Measurements from ENCODE around the gene DTNB. TPM values are rescaled to one million over a fixed set of nuclear protein-coding genes. Genes with fewer than 3 reads are reported as not detected.
A peak's percentile ranks its signal among the peaks of the same experiment; 100 is the strongest.

Gene DTNB
- total RNA-seq, 1 donor from 2014 or later, result 12.0 TPM

DNA sequence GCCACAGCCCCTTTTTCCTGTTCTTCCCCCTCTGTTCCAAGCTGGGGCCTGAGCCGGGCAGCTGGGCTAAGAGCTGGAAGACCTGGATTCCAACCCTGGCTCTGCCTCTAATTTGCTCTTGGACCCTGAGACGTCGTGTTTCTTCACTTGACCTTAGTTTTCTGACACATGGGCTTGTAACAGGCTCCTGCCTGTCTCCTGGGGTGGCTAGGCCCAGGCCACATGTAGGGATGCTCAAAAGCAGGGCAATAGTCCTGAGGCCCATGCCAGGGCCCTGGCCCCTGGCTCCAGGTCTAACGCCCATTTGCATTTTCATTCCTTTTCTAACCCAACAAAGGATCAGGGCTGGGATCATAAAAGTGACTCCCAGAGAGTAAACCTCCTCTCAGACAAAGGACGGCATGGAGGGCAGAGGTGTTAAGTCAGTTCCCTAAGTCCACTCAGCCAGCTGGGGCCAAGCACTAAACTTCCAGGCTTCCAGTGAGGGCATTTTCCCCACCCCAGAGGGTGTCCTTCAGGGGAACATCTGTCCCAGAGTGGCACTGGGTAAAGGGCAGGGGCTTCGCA lies 315.0 kb downstream of the DTNB start:
- peaks cover 11% of the 10 kb centered on the region for H3K27me3 Mint-ChIP-seq (ENCODE audit: unreplicated experiment)
- no peak overlapping the region for H3K4me3 Mint-ChIP-seq (ENCODE audit: unreplicated experiment)
- H3K27ac Mint-ChIP-seq (ENCODE audit: unreplicated experiment), result no peak overlapping the region
- H3K36me3 Mint-ChIP-seq (ENCODE audit: low read depth, unreplicated experiment), result peaks cover 14% of the 10 kb centered on the region
- no peaks in the 10 kb centered on the region for H3K9me3 Mint-ChIP-seq (ENCODE audit: unreplicated experiment)
- peaks cover 22% of the 10 kb centered on the region for H3K4me1 Mint-ChIP-seq (ENCODE audit: unreplicated experiment)
- TF ChIP-seq, protein P1, sequence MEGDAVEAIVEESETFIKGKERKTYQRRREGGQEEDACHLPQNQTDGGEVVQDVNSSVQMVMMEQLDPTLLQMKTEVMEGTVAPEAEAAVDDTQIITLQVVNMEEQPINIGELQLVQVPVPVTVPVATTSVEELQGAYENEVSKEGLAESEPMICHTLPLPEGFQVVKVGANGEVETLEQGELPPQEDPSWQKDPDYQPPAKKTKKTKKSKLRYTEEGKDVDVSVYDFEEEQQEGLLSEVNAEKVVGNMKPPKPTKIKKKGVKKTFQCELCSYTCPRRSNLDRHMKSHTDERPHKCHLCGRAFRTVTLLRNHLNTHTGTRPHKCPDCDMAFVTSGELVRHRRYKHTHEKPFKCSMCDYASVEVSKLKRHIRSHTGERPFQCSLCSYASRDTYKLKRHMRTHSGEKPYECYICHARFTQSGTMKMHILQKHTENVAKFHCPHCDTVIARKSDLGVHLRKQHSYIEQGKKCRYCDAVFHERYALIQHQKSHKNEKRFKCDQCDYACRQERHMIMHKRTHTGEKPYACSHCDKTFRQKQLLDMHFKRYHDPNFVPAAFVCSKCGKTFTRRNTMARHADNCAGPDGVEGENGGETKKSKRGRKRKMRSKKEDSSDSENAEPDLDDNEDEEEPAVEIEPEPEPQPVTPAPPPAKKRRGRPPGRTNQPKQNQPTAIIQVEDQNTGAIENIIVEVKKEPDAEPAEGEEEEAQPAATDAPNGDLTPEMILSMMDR (IDR thresholded peaks at IDR 0.05; ENCODE audit: unreplicated experiment), result no peak
- no peak for DNase-seq (ENCODE audit: low spot score)

DNA sequence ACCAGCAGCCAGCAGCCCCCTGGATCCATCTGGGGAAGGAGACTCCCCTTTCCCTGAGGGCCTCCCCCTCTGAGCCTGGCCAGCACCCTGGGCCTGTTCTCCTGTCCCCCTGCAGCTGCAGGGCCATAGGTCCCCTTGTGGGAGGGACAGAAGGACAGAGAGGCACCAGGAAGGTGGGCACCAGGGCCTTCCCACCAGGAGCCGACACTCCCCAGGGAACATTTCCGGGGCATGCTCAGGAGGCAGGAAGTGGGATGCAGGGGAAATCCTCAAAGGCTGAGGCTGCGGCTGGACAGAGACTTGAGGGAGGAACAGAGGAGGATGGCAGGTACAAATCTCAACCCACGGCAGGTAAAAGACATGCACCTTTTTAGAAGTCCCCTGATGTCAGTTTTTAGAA lies 317.3 kb downstream of the DTNB start:
- peaks cover 11% of the 10 kb centered on the region for H3K27me3 Mint-ChIP-seq (ENCODE audit: unreplicated experiment)
- TF ChIP-seq, protein P1 (IDR thresholded peaks at IDR 0.05; ENCODE audit: unreplicated experiment), result no peak
- no peak for DNase-seq (ENCODE audit: low spot score)
- H3K36me3 Mint-ChIP-seq (ENCODE audit: low read depth, unreplicated experiment), result peaks cover 14% of the 10 kb centered on the region
- no peak overlapping the region for H3K4me3 Mint-ChIP-seq (ENCODE audit: unreplicated experiment)
- H3K9me3 Mint-ChIP-seq (ENCODE audit: unreplicated experiment), result no peaks in the 10 kb centered on the region
- peaks cover 17% of the 10 kb centered on the region for H3K4me1 Mint-ChIP-seq (ENCODE audit: unreplicated experiment)
- H3K27ac Mint-ChIP-seq (ENCODE audit: unreplicated experiment), result no peak overlapping the region

DNA sequence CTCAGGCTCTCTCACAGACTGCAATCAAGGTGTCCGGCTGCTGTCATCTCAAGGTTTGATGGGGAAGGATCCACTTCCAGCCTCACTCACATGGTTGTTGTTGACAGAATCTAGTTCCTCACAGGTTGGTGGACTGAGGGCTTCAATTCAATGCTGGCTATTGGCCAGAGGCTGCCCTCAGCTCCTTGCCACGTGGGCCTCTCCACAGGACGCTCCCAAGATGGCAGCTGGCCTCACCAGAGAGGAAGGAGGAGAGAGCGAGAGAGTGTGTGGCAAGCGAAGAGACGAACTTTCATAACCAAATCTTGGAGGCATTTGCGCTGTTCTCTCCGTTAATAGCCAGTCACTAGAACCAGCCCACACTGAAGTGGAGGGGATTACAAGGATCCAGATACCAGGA lies 318.1 kb downstream of the DTNB start:
- H3K4me3 Mint-ChIP-seq (ENCODE audit: unreplicated experiment), result no peak overlapping the region
- TF ChIP-seq, protein P1 (IDR thresholded peaks at IDR 0.05; ENCODE audit: unreplicated experiment), result no peak
- DNase-seq (ENCODE audit: low spot score), result no peak

DNA sequence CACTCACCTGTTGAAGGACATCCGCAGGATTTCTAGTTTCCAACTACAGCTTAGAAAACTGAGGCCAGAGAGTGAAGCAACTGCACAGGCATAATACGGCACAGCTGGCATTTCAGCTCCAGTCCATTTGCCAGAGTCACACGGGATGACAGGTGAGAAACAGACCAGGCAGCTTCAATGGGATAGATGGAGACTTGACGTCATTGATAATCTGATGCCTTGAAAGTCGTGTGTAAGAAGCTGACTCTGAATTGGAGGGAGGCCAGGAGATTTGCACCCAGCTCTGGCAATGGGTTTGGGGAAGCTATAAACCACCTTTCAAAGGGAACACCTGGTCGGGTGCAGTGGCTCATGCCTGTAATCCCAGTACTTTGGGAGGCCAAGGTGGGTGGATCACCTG lies 319.3 kb downstream of the DTNB start:
- Mint-ChIP-seq H3K27me3 (ENCODE audit: unreplicated experiment) (peaks cover 11% of the 10 kb centered on the region), H3K4me3 (ENCODE audit: unreplicated experiment) (no peak overlapping the region), H3K4me1 (ENCODE audit: unreplicated experiment) (peaks cover 22% of the 10 kb centered on the region), H3K36me3 (ENCODE audit: low read depth, unreplicated experiment) (peaks cover 16% of the 10 kb centered on the region), H3K27ac (ENCODE audit: unreplicated experiment) (no peak overlapping the region), H3K9me3 (ENCODE audit: unreplicated experiment) (no peaks in the 10 kb centered on the region)
- TF ChIP-seq, protein P1 (IDR thresholded peaks at IDR 0.05; ENCODE audit: unreplicated experiment), result no peak
- no peak for DNase-seq (ENCODE audit: low spot score)

More for the DNA sequence above, 318.1 kb downstream of the DTNB start:
- Mint-ChIP-seq H3K36me3 (ENCODE audit: low read depth, unreplicated experiment) (peaks cover 16% of the 10 kb centered on the region), H3K9me3 (ENCODE audit: unreplicated experiment) (no peaks in the 10 kb centered on the region), H3K27me3 (ENCODE audit: unreplicated experiment) (peaks cover 11% of the 10 kb centered on the region), H3K4me1 (ENCODE audit: unreplicated experiment) (peaks cover 19% of the 10 kb centered on the region), H3K27ac (ENCODE audit: unreplicated experiment) (no peak overlapping the region)

- TF ChIP-seq, protein P1 (IDR thresholded peaks at IDR 0.05; ENCODE audit: unreplicated experiment), result no peak
- no peak for DNase-seq (ENCODE audit: low spot score)
- Mint-ChIP-seq H3K9me3 (ENCODE audit: unreplicated experiment) (no peaks in the 10 kb centered on the region), H3K4me3 (ENCODE audit: unreplicated experiment) (no peak overlapping the region), H3K4me1 (ENCODE audit: unreplicated experiment) (peaks cover 25% of the 10 kb centered on the region), H3K27me3 (ENCODE audit: unreplicated experiment) (peaks cover 10% of the 10 kb centered on the region), H3K36me3 (ENCODE audit: low read depth, unreplicated experiment) (peaks cover 8% of the 10 kb centered on the region), H3K27ac (ENCODE audit: unreplicated experiment) (peak overlapping the region; percentile 71)
Observed at GRCh38 chr2:25349397-25349796, 324.0 kb downstream of the DTNB start.

All from endothelial cell (in vitro differentiated cells).